ENCODE measurements around the gene KIF11.

KIF11 gene

DNA sequence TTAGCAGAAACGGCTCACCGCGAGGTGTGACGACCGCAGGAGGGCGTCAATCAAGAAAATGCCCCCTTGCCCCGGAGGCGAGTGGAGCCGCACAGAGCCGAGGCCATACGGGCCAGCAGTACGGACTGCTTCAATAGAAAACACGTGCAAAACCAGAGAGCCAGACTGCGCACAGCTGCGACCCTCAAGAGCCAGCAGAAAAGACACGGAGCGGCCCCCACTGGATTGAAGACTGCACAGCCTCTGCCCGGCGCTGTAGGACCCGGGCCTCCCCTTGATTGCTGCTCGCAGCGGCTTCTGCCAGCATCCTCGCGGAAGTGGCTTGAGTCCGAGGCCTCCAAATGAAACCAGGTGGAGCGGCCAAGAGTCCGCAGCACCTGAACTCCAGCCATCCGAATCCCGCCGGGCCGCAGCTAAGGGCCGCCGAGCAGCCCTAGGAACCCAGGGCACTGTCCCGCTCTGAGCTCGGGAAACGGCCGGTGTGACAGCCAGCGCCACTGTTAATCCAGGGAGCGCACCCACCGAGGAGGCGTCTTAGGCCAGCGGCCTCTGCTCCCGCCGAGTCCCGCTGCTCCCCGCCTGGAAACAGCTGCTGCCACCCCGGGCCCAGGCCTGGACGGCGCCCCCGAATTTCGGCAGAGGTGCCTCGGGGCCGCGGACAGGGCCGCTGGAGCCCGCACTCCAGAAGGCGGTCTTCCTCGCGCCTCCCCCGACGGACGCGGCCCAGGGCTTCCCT, 96.2 kb downstream of the KIF11 start:
- no peak for DNase-seq

GRCh38 chr10:92689663-92690210, 96.8 kb downstream of the KIF11 start, which contains the start of gene HHEX:
Gene HHEX (plus strand): TSS chr10:92689955. CDS start chr10:92689987, 32 bp downstream.
- DNase-seq, result peak; percentile 9 to 29

DNA sequence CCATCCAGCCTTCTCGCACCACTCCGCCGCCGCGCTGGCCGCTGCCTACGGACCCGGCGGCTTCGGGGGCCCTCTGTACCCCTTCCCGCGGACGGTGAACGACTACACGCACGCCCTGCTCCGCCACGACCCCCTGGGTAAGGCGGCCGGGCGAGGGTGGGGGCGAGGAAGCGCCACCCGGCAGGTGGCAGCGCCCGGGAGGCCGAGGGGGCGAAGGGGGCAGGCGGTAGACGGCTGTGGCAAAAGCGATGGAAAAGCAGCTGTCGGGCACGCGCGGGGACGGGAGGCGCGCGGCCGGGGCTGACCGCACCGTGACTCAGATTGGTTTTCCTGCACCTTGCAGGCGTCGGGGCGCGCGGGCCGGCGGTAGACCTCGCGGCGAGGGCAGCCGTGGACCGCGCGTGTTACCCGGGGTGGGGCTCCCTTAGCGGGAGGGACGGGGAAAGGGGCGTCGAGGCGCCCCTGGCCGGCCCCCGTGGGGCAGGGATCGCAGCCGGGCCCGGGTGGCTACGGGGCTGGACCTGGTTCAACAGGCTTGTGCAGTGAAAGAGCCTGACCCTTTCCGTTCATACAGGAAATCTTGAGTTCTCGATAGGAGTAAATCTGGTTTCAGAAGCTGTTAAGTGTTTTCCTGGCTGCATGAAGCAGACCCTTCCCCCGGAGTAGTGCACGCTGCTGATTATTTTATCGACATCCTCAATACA, 97.4 kb downstream of the KIF11 start:
- DNase-seq, result peak; percentile 54 to 59

DNA sequence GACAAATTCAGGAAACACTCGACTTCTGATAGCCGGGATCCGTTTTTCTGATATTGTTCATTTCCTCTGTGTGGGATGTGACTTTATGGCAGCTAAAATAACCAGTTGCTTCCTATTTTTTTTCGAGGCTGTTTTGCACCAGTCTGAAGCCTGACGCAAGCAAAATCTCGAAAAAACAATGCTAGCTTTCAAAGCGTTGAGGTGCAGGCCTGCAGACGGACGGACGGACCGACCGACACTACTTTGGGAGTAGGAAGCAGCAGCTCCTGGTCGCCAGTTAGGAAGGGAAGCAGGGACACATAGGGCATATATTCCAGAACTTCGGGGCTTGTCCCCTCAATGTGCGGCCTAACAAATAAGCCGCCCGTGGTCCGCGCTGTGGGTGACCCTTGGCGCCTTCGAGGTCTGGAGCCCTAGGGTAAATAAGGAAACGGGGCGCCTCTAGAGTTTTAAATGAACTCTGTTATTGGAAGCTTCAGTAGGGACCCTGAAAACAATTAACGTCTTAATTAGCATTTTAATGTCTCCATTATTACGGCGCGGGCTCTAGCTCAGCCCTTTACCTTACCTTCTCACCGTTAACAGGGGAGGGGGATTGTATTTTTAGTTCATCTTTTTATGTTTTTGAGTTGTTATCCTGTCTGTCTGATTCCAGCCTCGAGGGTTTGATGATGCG, 98.1 kb downstream of the KIF11 start:
- no peak for DNase-seq

GRCh38 chr10:92691591-92692079, 98.7 kb downstream of the KIF11 start:
- DNase-seq, result no peak

DNA sequence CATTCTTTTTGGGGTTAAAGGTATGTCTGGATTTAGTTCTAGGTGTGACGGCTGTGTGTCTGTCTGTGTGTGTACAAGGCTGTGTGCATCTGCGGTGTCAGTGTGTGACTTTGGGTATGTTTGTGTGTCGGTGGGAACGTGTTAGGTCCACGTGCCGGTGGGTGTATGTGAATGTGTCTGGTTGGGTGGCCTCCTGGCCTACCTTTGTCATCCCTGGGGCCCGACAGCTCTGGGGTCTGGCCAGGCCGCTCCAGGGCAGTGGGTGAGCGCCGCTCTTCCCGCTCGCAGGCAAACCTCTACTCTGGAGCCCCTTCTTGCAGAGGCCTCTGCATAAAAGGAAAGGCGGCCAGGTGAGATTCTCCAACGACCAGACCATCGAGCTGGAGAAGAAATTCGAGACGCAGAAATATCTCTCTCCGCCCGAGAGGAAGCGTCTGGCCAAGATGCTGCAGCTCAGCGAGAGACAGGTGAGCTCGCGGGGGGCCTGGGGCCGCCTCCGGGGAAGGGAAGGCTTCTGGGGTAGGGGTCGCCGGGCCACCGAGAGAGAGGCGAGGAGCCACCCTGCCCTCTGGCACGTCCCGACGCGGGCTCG, 99.2 kb downstream of the KIF11 start:
- no peak for DNase-seq

DNA sequence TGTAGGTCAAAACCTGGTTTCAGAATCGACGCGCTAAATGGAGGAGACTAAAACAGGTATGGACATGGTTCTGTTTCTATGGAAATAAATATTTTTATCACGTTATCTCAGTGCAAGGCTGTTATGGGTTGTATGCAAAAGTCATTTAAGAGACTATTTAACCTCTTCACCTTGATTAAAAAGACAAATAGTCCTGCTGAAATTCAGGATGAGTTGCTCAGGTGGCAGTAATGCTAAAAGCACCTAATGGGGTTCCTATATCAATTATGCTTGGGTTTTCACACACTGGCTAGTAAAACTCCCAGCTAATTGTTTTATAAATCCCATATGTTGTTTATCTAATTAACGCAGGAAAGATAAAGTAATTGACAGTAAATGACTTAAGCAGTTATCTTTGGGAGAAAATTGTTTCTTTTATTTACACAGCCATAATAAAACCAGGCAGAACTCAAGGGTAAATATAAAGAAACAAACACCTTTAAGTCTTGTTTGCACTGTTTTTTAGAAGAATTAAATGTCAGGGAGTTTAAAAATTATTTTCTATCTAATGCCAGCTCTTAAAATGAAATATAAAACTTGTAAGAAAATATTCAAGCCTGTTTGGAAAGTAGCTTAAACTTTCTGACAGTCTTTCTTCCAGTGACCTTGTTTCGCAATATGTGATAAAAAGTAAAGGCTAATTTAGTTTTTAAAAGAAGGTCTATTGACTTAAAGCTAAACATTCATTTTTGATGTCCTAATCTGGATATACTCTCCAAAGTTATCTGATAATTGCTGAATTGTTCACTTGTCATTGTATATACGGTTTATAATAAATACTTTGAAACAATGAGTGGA, 100.0 kb downstream of the KIF11 start:
- no peak for DNase-seq

DNA sequence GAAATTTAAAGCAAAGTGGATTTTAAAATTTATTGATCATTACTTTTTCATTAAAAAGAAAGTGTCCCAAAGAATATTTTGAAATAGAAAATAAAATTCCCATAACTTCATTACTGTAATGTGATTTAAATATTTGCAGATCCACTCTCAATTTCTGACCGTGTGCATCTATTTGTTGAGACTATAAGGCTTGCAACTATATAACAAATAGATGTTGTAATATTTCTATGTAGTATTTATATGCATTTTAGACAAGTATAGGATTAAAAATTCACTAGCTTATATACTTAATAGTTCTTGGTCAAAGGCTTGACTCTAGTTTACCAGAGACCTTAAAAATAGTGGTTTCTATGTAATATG, 100.6 kb downstream of the KIF11 start:
- no peak for DNase-seq

DNA sequence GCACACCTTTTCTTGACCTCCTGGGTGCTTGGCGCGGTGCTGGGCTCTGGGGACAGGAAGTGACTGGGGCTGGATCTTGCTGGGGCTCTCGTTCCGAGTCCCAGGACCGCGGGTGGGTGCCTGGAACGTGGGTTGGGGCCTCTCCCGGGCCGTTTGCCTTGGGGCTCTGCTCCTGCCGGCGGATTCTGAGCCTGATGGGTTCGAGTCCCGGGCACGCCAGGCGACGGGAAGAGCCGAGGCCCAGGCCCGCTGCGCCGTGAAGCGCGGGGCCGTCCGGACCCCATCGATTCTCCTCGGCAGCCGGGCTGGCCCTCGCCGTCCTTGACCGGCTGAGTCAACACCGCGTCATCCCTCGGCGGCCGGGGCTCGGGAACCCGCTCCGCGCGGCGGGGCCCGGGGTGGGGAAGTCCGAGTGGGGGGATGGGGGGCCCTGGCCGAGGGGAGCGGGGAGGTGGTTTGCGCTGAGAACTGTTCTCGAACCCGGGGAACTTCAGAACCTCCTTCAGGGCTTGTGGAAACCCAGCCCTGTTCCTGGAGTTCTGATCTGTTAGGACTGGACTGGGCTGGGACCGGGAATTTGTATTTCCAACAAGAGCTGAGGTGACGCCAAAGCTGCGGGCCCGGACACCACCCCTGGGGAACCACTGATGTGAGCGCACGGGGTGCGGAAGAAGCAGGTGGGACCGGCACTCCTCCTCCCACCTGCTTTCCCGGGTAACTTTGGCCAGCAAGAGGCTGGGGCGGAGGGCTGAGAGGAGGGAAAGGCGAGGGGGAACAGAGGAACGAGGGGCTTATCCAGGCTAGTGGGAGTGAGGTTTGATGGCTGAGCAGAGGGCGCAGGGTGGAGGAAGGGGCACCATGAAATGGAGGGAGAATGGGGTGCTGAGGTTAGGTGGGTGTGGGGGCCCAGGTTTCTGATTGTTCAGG, 103.0 kb downstream of the KIF11 start:
- DNase-seq, result no peak

- no peak for DNase-seq
These were observed 103.9 kb downstream of the KIF11 start for GRCh38 chr10:92696606-92697383.

GRCh38 chr10:92697663-92698511, 105.0 kb downstream of the KIF11 start:
- no peak for DNase-seq

- DNase-seq, result no peak
These were observed 106.2 kb downstream of the KIF11 start for GRCh38 chr10:92699193-92699517.

DNA sequence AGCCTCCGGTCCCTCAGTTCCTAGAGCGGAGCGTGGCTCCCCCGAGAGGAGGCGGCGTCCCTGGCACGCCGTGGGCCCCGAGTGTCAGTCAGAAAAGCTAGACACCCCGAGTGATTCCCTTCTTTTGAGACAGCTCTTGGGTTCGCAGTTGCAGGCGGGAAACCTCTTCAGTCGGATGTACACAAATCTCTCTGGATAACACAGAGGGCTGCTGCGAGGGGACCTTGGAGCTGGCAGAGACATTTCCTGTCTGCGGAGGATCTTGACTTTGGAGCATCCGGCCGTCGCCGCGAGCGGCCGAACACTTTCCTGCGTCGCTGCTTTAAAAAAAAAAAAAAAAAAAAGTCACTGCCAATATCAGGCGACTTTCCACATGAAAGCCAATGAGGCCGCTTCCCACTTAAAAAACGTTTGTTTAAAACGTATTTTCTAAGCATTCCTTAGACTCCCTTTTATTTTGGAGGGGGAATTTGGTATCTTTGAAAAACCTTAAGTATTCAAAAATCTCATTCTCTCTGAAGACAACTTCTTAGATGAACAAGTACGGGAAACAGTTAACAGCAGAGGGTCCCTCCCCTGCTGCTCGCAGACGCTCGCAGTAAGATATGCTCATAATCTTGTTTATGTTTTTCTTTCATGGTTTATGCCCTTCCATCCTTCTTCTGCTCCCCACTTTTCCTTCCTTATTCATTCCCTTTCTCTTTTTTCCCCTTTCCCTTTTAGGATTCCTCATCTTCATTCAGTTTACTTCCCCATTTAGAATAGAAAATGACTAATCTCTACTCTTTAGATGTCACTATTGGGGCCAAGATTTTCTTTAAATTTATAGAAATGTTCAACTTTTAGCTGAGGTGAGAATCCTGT, 106.8 kb downstream of the KIF11 start:
- DNase-seq, result peak in 1 of 2 donors; percentile 4

DNA sequence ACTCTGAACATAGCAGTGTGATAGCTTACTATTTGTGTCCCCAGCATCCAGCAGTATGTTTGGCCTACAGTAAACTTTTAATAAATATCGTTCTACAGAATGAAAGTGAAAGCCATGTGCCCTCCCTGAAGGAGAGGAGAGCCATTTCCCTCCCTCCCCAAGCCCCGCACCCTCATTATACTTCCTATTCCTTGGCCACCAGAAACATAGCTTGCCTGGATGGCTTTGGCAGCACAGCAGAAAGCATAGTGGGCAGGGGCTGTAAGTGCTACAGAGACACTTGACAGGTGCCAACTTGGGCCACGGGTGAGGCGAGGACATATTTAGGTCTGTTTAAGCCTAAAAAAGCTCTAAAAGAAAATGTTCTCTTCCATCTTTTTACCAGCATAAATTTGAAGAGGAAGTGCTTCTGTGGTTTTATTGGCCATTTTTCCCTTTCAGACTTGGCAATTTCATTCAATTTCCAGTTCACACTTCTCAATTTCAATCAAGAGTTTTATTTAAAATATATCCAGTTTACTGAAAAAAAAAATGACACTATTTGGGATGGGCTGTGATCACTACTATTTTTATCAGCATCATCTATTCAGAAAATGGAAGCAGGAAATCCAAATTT, 109.5 kb downstream of the KIF11 start:
- DNase-seq, result no peak

Data from activated CD4-positive, alpha-beta T cell treated with anti-CD3 and anti-CD28 coated beads for 4 hours (primary cell).